Urothelium cell line (cell line): ENCODE data around the gene NLRC5.
A peak's percentile ranks its signal among the peaks of the same experiment; 100 is the strongest.
"Not testable (repeated sequence)": the region's sequence is repeated elsewhere in the genome, so short reads cannot be mapped to it uniquely, and the experiment has no call there.

Source experiments
- DNase-seq: peaks from one replicate; pipeline ENCODE4 v3.0.0; 2011; ENCODE audit warnings: low spot score, mixed read lengths
- FAIRE-seq: peaks from 2 replicates; lab custom pipeline; 2011; peaks lifted over from hg19 to GRCh38; lab: Jason Lieb, UNC

NLRC5 gene

DNA sequence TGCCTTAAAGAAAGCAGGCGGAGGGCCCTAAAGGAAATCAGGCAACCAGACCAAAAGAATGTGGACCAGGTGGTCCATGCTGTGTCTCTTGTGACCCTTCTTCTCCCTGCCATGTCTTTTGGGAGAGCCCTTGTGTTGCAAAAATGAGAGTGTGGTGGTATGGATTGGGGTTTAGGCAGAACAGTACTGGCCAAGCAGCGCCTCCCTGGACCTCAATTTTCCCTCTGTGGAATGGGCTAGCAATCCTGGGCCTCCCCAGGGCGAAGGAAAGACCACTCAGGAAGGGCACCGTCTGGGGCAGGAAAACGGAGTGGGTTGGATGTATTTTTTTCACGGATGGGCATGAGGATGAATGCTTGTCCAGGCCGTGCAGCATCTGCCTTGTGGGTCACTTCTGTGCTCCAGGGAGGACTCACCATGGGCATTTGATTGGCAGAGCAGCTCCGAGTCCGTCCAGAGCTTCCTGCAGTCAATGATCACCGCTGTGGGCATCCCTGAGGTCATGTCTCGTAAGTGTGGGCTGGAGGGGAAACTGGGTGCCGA, 7.6 kb upstream of the NLRC5 start:
- no peak for DNase-seq
- FAIRE-seq, result no peak

DNA sequence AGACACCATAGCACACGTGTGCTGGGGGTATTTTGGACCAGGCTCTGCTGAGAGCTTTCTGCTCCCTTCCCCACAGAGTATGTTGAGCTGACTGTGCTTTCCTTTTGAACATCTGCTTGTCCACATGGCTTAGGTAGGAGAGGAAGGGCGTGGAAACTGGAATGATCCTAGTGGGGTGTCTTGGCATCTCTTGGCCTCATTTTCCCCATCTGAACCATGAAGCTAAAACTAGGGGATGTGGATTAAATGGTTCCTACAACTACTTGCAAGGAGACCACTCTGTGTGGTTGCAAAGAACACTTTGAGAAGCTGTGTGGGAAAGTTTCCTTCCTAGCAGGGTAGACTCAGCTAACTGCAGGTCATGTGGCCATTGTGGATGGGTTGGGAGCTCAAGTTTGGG, 6.7 kb upstream of the NLRC5 start:
- DNase-seq, result no peak
- no peak for FAIRE-seq

DNA sequence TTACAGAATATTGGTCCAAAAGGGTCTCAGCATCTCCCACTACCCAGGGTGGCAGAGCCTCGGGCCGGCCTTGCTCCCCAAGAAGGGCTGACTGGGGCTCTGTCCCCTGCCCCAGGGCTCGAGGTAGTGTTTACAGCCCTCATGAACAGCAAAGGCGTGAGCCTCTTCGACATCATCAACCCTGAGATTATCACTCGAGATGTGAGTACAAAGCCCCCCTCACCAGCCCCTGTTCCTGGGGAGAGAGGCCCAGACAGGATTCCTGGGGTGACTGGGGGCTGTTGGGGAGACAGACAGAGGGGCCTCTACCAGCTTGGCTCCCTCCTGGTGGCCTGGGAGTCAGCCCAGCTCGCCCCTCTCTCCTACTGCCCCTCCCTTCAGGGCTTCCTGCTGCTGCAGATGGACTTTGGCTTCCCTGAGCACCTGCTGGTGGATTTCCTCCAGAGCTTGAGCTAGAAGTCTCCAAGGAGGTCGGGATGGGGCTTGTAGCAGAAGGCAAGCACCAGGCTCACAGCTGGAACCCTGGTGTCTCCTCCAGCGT, 6.1 kb upstream of the NLRC5 start:
- no peak for DNase-seq
- no peak for FAIRE-seq

DNA sequence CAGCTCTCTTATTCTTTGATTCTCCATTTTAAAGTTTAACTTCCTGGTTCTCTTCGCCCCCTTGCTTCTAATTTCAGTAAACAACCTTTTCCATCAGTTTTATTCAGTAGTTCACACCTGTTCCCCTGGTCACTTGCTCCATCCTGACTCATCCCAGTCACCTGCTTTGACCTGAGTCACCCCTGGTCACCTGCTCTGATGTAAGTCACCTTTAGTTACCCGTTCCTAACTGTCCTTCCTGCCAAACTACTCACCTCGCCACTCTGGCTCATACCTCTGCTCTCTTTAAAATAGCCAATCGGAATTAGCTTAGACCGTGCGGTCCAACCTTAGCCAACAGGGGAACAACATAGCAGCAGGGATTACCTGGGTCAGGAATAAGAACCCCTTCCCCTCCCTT, 4.7 kb upstream of the NLRC5 start:
- DNase-seq, result no peak
- no peak for FAIRE-seq

DNA sequence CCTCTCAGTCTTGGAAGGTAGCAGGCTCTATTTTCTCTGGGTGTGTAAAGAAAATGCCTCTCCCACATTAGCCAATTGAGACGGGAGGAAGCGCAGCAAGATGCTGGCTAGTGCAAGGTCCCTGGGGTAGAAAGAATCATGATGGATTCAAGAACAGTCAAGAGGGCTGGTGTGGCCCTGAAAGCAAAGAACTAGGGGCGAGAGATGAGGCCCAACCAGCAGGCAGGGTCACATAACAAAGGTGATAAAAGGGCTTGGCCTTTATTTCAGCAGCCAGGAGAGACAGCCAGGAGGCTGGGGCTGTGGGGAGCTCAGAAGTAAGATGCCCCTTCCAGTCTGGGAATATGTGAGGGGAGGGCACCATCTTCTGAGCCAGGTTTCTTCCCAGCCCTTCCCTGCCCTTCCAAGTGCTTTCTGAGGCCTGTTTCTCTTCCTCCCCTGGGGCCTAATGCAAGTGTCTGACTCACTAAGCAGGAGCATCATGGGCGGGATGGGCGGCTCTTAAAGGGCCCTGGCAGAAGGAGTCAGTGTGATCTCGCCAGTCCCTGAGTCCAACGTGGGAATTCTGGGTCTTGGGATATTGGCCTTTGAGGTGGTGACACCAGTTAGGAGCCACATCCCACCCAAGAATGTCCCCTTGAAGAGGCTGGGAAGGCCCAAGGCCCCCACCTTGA, 3.9 kb upstream of the NLRC5 start:
- FAIRE-seq (no peak), DNase-seq (peak; percentile 86)

DNA sequence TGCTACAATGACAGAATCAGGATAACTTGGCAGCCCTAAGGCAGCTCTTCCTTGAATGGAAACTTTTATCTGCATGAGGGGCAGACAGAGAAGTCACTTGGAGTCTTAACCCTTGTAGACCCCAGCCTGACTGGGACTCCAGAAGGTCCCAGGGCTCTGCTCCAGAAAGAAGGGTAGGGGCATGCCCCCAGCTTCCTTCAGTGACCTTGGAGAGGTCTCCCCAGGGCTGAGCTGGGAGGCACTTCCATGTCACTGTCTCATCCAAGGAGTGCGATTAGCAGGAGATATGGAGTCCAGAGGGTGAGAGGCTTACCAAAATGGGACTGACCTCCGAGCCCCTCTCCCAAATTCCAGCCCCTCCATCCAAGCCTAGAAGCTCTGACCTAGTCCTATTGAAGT, 3.4 kb upstream of the NLRC5 start:
- no peak for DNase-seq
- no peak for FAIRE-seq

DNA sequence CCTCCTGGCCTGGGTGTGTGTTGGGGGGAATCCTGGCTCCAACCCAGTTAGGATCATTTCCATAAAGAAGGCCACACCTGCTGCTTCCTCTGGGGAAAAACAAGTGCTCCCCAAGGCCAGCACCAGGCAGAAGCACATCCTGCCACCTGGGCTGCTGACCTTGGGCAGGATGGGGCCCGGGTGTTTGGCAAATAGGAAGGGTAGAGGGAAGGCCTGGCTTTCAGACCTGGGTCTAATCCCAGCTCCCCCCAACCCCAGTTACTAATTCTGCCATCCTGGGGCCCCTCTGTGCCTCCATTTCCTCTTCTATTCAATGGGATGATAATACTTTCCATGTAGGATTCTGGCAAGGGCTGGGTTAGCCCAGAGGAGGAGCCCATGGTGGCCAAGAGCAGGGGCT, 3.0 kb upstream of the NLRC5 start:
- DNase-seq (no peak), FAIRE-seq (no peak)

DNA sequence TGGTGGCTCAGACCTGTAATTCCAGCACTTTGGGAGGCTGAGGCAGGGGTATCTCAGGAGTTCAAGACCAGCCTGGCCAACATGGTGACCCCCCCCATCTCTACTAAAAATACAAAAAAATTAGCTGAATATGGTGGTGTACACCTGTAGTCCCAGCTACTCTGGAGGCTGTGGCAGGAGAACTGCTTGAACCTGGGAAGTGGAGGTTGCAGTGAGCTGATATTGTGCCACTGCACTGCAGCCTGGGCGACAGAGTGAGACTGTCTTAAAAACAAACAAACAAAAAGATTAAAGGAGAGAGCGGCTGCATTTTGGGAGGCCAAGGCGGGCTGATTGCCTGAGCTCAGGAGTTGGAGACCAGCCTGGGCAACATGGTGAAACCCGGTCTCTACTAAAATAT, 2.4 kb upstream of the NLRC5 start:
- not testable (repeated sequence) for FAIRE-seq

DNA sequence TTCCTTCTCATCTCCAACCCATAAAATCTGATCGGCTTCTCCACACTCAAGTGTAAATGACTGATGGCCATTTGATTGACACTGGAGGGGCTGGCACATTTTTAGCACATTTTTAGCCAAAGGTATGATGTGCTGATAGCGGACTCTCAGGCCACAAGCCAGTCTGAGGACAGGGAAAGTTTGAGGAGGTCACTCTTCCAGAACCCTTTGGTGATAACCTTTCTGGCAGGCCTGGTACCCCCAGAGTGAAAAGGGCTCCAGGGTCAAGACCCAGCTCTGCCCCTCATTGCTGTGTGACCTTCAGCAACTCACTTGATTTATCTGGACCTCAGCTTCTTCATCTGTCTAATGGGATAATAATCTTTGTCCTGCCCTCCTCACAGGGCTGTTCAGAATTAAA, 1.7 kb upstream of the NLRC5 start:
- DNase-seq, result no peak
- no peak for FAIRE-seq

More for the DNA sequence above, 2.4 kb upstream of the NLRC5 start:
- DNase-seq, result not testable (repeated sequence)

DNA sequence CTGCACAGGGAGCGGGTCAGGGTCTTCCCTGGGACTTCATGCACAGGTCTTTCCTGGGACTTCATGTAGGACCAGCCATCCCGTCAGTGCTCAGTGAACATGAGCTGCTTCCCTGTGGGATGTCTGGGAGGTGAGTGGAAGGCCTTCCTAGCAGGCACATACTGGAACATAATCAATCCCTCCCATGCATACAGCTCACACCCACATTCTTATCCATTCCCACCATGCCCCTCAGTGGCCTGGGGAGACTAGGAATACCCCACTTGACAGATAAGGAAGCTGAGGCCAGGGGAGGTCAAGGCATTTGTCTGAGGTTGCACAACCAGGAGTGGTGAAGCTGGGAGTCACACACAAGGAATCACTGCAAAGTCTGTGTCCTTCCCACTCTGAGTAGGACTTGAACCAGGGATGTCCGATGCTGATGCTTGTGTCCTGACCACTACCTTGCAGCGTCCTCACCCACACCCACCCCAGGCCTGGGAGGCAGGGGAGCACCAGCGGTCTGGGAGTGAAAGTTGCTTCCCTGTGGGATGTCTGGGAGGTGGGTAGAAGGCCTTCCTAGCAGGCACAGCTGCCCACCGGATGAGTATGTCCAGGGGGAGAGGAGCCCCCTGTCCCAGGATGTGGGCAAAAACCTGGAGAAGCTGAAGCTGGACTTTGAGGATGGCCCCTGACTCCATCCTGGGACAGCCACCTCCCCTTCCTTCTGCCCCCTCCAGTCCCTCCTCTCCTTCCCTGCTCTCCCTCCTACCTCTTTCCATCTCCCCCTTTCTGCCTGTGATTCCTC, 1.0 kb upstream of the NLRC5 start:
- FAIRE-seq, result peak; percentile 56
- no peak for DNase-seq

DNA sequence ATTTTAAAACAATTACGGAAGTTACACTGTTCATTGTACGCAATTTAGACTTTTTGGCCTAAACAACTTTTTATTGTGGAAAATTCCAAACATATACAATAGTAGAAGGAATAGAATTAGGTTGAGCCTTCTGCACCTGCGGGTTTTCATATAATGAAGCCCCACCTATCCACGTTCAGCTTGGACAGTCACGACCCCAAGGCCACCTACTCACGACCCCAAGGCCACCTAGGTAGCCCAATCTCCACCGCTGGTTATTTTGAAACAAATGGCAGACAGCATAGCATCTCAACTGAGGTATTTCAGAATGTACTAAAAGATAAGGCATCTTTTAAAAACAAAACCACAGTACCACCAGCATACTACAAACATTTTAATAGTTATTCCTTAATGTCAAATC, 631 bp downstream of the NLRC5 start:
- no peak for FAIRE-seq
- DNase-seq, result no peak

DNA sequence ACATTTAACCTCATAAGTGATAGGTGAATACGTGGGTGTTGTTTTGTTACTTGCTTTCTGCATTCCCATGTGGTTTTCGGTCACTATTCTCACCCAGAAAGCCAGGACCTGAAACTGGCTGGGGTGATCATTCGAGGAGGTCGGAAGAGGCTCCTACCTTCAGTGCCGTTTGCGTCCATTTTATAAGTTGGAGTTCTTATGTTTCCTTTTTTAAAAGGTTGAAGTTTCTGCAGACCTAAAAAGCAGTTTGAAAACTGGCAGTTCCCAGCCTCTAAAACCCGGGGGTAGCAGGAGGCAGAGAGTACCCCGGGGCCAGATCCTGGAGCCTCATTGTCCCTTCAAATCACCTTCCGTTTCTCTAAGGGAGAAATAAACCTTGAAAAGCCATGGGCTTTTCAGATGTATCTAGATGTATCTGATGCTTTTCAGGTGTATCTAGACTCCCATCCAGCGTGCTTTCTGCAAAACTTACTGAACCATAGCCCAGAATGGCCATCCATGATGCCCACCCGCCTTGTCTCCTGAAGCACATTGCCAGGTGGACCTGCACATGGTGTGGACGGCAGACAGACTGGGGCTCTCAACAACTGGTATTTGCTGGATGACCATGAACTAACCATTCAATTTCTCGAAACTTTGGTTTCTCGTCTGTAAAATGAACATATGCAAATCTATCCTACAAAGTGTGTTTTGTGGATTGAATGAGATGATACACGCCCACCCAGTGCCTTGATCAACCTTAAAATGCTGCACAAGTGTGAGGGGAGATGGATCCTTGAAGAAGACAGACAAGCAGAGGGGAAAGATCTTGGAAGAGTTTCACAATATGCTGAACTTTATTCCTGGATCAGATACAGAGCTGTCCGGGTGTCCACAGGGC, 1.3 kb downstream of the NLRC5 start:
- FAIRE-seq (no peak), DNase-seq (no peak)

DNA sequence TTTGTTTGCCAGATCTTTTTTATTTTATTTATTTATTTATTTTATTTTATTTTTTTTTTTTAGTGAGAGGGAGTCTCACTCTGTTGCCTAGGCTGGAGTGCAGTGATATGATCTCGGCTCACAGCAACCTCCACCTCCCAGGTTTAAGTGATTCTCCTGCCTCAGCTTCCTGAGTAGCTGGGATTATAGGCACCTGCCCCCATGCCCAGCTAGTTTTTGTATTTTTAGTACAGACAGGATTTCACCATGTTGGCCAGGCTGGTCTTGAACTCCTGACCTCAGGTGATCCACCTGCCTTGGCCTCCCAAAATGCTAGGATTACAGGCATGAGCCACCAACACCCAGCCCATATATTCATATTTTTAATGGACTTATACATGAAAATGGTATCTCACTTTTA, 3.1 kb downstream of the NLRC5 start:
- FAIRE-seq, DNase-seq: not testable (repeated sequence)

DNA sequence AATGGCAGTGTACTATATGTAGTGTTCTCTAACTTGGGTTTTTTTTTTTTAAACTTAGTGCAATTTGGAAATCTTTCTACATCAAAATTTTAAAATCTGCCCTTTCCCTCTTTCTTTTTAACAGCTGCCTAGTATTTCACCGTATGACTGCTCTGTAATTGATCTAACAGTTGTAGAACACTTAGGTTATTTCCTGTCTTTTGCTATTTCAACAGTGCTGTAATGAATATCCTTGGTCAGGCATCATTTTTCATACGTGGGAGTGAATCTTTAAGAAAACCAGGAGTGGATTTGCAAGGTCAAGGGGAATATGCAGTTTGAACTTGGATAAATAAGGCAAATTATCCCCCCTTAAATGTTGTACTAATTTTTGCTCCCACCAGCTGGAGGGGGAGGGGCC, 3.8 kb downstream of the NLRC5 start:
- DNase-seq (no peak), FAIRE-seq (no peak)

DNA sequence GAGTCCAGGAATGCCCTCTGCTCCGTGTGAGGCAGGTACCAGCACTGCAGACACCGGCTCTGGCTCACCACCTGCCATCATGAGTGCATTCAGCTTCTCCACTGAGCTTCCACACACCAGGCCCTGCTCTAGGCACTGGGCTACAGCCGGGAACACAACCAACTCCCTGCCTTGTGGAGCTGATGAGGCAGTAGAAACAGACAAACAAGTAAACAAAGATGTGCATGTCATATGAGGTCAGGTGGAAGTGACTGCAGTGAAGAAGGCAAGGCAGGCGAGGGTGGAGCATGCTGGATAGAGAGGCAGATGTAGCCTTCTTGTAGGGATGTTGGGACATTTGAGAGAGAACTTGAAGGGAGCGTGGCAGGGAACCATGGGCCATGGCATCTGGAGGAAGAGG, 5.0 kb downstream of the NLRC5 start:
- no peak for DNase-seq
- no peak for FAIRE-seq

DNA sequence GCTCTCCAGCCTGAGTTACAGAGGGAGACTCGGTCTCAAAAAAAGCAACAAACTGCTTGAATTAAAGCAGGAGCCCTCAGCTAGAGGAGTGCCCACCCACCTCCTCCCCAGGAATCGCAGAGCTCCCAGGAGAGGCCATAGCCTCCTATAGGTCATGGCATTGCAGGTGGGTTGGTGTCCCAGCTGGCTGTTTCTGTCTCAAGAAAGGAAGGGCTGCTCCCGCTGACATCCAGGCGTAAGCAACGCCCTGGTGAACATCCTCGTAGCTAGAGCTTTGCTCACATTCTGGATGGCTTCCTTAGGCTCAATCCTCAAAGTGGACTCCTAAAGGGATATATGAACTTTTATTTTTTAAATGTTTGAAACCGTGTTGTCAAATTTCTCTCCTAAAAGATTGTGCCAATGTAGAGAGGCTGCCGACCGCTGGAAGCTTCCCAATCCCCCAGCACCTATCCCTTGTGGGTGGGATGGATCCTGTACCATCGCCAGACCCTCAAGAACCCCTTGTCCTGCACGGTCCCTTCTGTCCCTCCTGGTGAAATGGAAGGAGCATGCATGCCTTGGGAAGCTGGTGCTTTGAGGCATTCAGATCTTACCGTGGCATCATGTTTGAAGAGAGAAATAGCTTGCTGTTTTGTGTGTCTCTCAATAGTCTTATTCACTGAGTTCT, 5.9 kb downstream of the NLRC5 start:
- FAIRE-seq, result no peak
- no peak for DNase-seq

DNA sequence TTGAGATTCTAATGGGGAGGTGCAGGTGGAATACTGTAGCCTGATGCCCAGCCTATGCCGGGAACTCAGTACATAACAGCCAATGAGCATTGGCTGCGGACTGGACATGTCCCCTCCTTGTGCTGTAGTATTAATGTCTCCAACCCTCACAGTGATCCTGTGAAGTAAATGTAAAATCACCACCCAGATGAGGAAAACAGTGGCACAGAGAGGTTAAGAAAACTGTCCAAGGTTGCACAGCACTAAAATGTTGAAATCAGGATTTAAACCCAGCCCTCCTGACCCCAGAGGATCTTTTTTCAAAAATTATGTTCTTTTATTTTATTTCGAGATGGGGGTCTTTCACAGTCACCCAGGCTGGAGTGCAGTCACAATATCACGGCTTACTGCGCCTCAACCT, 7.9 kb downstream of the NLRC5 start:
- FAIRE-seq (no peak), DNase-seq (no peak)

DNA sequence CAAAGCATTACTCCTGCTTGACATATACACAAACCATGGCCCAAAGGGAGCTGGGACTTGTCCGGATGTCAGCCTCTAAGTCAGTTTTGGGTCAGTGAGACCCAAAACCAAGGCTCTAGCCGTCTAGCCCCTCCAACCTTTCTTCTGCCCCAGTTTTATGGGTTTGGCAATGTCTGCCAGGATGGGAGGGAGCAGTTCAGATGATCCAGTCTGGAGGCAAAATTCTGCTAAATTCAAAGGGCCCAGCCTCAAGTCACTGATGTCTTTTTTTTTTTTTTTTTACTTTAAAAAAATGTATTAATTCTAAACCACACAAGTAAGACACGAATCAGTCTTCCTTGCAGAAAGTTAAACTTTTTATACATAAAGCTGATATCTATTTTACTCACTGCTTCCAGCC, 8.6 kb downstream of the NLRC5 start:
- no peak for FAIRE-seq
- no peak for DNase-seq

DNA sequence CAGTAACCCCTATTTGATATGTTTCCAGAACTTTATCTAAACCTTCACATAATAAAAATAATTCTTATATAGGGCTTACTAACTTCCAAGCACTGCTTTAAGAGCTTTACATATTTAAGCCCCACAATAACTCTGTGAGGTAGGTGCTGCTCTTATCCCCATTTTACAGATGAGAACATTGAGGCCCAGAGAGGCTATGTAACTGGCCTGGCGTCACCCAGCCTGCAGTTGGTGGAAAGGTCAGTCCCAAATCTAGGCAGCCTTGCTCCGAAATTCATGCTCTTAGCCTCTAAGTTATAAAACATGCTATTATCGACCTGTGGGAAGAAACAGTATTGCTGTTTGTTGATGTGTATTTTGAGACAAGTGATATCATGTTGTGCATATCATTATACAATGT, 9.0 kb downstream of the NLRC5 start:
- DNase-seq, result no peak
- no peak for FAIRE-seq

DNA sequence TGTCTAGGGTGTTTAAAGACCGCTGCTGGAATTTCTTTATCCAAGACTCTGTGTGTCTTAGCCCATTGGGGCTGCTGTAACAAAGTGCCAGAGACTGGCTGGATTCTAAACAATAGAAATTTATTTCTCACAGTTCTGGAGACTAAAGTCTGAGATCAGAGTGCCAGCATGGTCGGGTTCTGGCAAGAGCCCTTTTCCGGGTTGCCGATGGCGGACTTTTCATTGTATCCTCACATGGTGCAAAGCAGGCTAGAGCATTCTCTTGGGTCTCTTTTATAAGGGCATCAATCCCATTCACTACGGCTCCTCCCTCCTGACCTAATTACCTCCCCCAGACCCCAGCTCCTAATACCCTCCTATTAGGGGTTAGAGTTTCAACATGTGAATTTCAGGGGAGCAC, 9.5 kb downstream of the NLRC5 start:
- FAIRE-seq, result no peak
- no peak for DNase-seq
